IMR-90 (cell line): ENCODE results near the gene CEP63.

Source experiments
- BHLHE40 ChIP-seq: fragments of 150-350 bp; IDR thresholded peaks from 2 replicates; pipeline ENCODE4 v1.6.1; 2016; ENCODE audit warnings: mild to moderate bottlenecking, low read depth, low read length
- CEBPB ChIP-seq: IDR thresholded peaks from 2 replicates; pipeline ENCODE4 v1.6.1; 2012; ENCODE audit warnings: low read depth, low read length, improper control_type of control experiment
- CHD1 ChIP-seq: IDR thresholded peaks from 2 replicates; pipeline ENCODE4 v1.6.1; 2012; ENCODE audit warnings: low read depth, low read length, improper control_type of control experiment
- CTCF ChIP-seq: conservative IDR thresholded peaks from 2 replicates; pipeline ENCODE4 v1.5.1; 2012; ENCODE audit warnings: mild to moderate bottlenecking, low read depth, low read length, improper control_type of control experiment
- ELK1 ChIP-seq: fragments of 150-350 bp; IDR thresholded peaks from 2 replicates; pipeline ENCODE4 v1.6.1; 2016; ENCODE audit warnings: low read depth, mild to moderate bottlenecking, low read length, moderate library complexity, borderline replicate concordance
- FOS ChIP-seq: fragments of 150-350 bp; IDR thresholded peaks from 2 replicates; pipeline ENCODE4 v1.6.1; 2016; ENCODE audit warnings: low read depth, low read length
- MAZ ChIP-seq: IDR thresholded peaks from 2 replicates; pipeline ENCODE4 v1.6.1; 2012; ENCODE audit warnings: low read depth, mild to moderate bottlenecking, low read length, improper control_type of control experiment, moderate library complexity, borderline replicate concordance
- MXI1 ChIP-seq: IDR thresholded peaks from 2 replicates; pipeline ENCODE4 v1.6.1; 2012; ENCODE audit warnings: low read depth, mild to moderate bottlenecking, low read length, moderate library complexity, borderline replicate concordance
- NFE2L2 ChIP-seq: fragments of 150-350 bp; IDR thresholded peaks from 2 replicates; pipeline ENCODE4 v1.6.1; 2016; ENCODE audit warnings: low read depth, mild to moderate bottlenecking, low read length
- POLR2A ChIP-seq: IDR thresholded peaks from 2 replicates; pipeline ENCODE4 v1.6.1; 2012; ENCODE audit warnings: mild to moderate bottlenecking, low read depth, low read length
- RAD21 ChIP-seq: IDR thresholded peaks from 2 replicates; pipeline ENCODE4 v1.6.1; 2012; ENCODE audit warnings: low read length, improper control_type of control experiment
- RFX5 ChIP-seq: IDR thresholded peaks from 2 replicates; pipeline ENCODE4 v1.8.0; 2012; ENCODE audit warnings: low read depth, mild to moderate bottlenecking, low read length, moderate library complexity
- SMC3 ChIP-seq: fragments of 150-350 bp; IDR thresholded peaks from 2 replicates; pipeline ENCODE4 v1.6.1; 2016; ENCODE audit warnings: low read depth, mild to moderate bottlenecking, antibody characterized with exemption, low read length, moderate library complexity
- USF2 ChIP-seq: fragments of 150-350 bp; IDR thresholded peaks from 2 replicates; pipeline ENCODE4 v1.6.1; 2017; ENCODE audit warnings: mild to moderate bottlenecking, antibody characterized with exemption, low read length, low read depth

GRCh38 chr3:134446800-134447199 lies 39.1 kb upstream of the CEP63 start:
- TF ChIP-seq CTCF: no peak
- TF ChIP-seq POLR2A: no peak
- no peak for TF ChIP-seq NFE2L2
- TF ChIP-seq ELK1: no peak
- TF ChIP-seq RAD21: no peak
- TF ChIP-seq CHD1: no peak
- TF ChIP-seq FOS: no peak
- no peak for TF ChIP-seq RFX5
- no peak for TF ChIP-seq USF2
- TF ChIP-seq MAZ: no peak
- no peak for TF ChIP-seq MXI1
- no peak for TF ChIP-seq CEBPB
- no peak for TF ChIP-seq BHLHE40
- TF ChIP-seq SMC3: no peak
